ENCODE measurements around the gene PALLD. TPM values are rescaled to one million over a fixed set of nuclear protein-coding genes. Genes with fewer than 3 reads are reported as not detected.
"Not testable (repeated sequence)": the region's sequence is repeated elsewhere in the genome, so short reads cannot be mapped to it uniquely, and the experiment has no call there.

PALLD gene
- total RNA-seq, 4 donors from 2014 or later, result 1,903 to 3,507 (median 2,130) TPM

- intact Hi-C loops (cut with DNase I), result no loop called here
Observed at GRCh38 chr4:168805341-168805740, 308.5 kb downstream of the PALLD start.

GRCh38 chr4:168806247-168806646 lies 309.4 kb downstream of the PALLD start:
- 79% methylated on average over 4 of the region's 4 CpGs for WGBS
- intact Hi-C loops (cut with DNase I); H3K27ac ChIP-seq (replicated peaks in 1 of 4); H3K27me3 ChIP-seq; H3K36me3 ChIP-seq; H3K4me3 ChIP-seq; H3K9me3 ChIP-seq; DNase-seq (ENCODE audit: extremely low spot score): not testable (repeated sequence)
- peaks cover 16 to 28% (median 20%) of the 10 kb centered on the region in 4 donors for H3K4me1 ChIP-seq

More at GRCh38 chr4:168805341-168805740, 308.5 kb downstream of the PALLD start:
- H3K4me3 ChIP-seq, result no peak overlapping the region
- H3K9me3 ChIP-seq, result no peaks in the 10 kb centered on the region
- peaks cover 15 to 25% (median 16%) of the 10 kb centered on the region in 4 donors for H3K4me1 ChIP-seq
- H3K27me3 ChIP-seq, result no peaks in the 10 kb centered on the region
- no peak overlapping the region for H3K27ac ChIP-seq (replicated peaks in 1 of 4)
- TF ChIP-seq POLR2AphosphoS5 (IDR thresholded peaks at IDR 0.05) (no peak), POLR2A (IDR thresholded peaks at IDR 0.05; ENCODE audit: low read depth) (no peak), CTCF (IDR thresholded peaks at IDR 0.05) (no peak), EP300 (IDR thresholded peaks at IDR 0.05) (no peak)
- no peaks in the 10 kb centered on the region for H3K36me3 ChIP-seq
- no peak for DNase-seq (ENCODE audit: extremely low spot score)
- WGBS, result 92% methylated on average over 5 of the region's 5 CpGs

- Histone ChIP-seq H3K27me3 (no peaks in the 10 kb centered on the region), H3K9me3 (no peaks in the 10 kb centered on the region), H3K27ac (replicated peaks in 1 of 4) (peak overlapping the region; percentile 88 to 90 (median 90)), H3K36me3 (no peaks in the 10 kb centered on the region), H3K4me3 (no peak overlapping the region), H3K4me1 (peaks cover 24 to 53% (median 53%) of the 10 kb centered on the region in 4 donors)
- intact Hi-C loops (cut with DNase I), result loop anchor here (5.0 kb wide), 1 partner anchor 94 kb away; no protein-coding TSS in a partner anchor
- DNase-seq (ENCODE audit: extremely low spot score), result no peak
- no peak for TF ChIP-seq CTCF (IDR thresholded peaks at IDR 0.05)
- WGBS, result 83% methylated on average over 3 of the region's 3 CpGs
Observed at GRCh38 chr4:168811207-168811606, 314.4 kb downstream of the PALLD start.

- 41% methylated on average over 9 of the region's 9 CpGs for WGBS
- Histone ChIP-seq H3K4me3 (peak overlapping the region in 1 of 4 donors; percentile 7), H3K4me1 (peaks cover 26 to 60% (median 59%) of the 10 kb centered on the region in 4 donors), H3K36me3 (no peaks in the 10 kb centered on the region), H3K9me3 (no peaks in the 10 kb centered on the region), H3K27me3 (no peaks in the 10 kb centered on the region), H3K27ac (replicated peaks in 1 of 4) (peak overlapping the region; percentile 88 to 90 (median 90))
- intact Hi-C loops (cut with DNase I), result loop anchor here (5.0 kb wide), 1 partner anchor 95 kb away; no protein-coding TSS in a partner anchor
- no peak for DNase-seq (ENCODE audit: extremely low spot score)
- TF ChIP-seq POLR2AphosphoS5 (IDR thresholded peaks at IDR 0.05), result peak; percentile 35 to 73
- no peak for TF ChIP-seq EP300 (IDR thresholded peaks at IDR 0.05)
Observed at GRCh38 chr4:168811786-168812651, 315.2 kb downstream of the PALLD start.

GRCh38 chr4:168812806-168813205 lies 316.0 kb downstream of the PALLD start:
- 65% methylated on average over 6 of the region's 6 CpGs for WGBS
- Histone ChIP-seq H3K36me3 (no peaks in the 10 kb centered on the region), H3K27ac (replicated peaks in 1 of 4) (peak overlapping the region; percentile 88 to 90 (median 90)), H3K4me1 (peaks cover 34 to 67% (median 66%) of the 10 kb centered on the region in 4 donors), H3K27me3 (no peaks in the 10 kb centered on the region), H3K4me3 (no peak overlapping the region), H3K9me3 (no peaks in the 10 kb centered on the region)
- intact Hi-C loops (cut with DNase I), result loop anchor here (5.0 kb wide), 1 partner anchor 96 kb away; no protein-coding TSS in a partner anchor
- DNase-seq (ENCODE audit: extremely low spot score), result no peak
- no peak for TF ChIP-seq CTCF (IDR thresholded peaks at IDR 0.05)
- no peak for TF ChIP-seq EP300 (IDR thresholded peaks at IDR 0.05)
- TF ChIP-seq POLR2A (IDR thresholded peaks at IDR 0.05; ENCODE audit: low read depth), result no peak
- no peak for TF ChIP-seq POLR2AphosphoS5 (IDR thresholded peaks at IDR 0.05)
